Activated CD4-positive, alpha-beta T cell treated with anti-CD3 and anti-CD28 coated beads, Interleukin-2, Interleukin-4, amounts not matched to agents 100 ng/mL and 50 ng/mL, durations not matched to agents 16 hours and 8 hours (primary cell): ENCODE results near the gene PKIG.

ENCODE experiments used
- DNase-seq: peaks from one replicate; pipeline ENCODE4 v3.0.0-alpha.2; 2020; ENCODE audit warnings: low spot score

PKIG gene

GRCh38 chr20:44596876-44597275 is 14.5 kb downstream of the PKIG start:
- DNase-seq: no peak

DNA sequence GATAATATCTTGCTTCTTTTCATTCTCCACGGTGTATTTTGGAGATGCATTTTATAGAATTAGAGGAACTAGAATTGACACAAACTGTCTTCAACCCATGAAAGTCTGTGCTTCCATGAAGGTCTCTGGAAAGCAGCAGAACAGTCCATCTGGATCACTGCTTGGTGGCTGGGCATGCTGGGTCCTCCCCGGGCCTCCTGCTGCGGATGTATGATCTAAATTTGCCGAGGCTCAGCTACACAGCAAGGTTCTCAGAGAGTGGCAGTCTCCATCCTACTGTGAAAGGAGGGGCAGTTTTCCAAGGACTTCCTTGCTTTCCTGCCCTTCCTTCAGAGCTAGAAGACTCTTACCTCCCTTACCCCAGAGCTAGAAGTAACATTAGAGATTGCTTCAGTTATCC is 15.1 kb downstream of the PKIG start:
- DNase-seq: no peak

DNA sequence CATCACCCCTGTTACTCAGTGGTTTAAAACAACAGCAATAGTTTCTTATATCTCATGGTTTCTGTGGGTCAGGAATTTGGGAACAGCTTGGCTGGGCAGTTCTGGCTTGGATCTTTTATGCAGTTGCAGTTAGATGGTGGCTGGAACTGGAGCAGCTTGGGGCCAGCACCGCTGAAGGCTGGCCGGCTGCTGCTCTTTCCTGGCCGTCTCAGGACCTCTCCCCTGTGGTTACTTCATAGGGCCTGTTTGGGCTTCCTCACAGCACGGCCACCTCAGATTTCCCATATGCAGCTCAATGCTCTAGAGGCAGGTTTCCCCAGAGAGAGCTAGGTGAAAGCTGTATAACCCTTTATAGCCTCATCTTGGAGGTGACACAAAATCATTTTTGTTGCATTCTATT is 15.6 kb downstream of the PKIG start:
- no peak for DNase-seq

DNA sequence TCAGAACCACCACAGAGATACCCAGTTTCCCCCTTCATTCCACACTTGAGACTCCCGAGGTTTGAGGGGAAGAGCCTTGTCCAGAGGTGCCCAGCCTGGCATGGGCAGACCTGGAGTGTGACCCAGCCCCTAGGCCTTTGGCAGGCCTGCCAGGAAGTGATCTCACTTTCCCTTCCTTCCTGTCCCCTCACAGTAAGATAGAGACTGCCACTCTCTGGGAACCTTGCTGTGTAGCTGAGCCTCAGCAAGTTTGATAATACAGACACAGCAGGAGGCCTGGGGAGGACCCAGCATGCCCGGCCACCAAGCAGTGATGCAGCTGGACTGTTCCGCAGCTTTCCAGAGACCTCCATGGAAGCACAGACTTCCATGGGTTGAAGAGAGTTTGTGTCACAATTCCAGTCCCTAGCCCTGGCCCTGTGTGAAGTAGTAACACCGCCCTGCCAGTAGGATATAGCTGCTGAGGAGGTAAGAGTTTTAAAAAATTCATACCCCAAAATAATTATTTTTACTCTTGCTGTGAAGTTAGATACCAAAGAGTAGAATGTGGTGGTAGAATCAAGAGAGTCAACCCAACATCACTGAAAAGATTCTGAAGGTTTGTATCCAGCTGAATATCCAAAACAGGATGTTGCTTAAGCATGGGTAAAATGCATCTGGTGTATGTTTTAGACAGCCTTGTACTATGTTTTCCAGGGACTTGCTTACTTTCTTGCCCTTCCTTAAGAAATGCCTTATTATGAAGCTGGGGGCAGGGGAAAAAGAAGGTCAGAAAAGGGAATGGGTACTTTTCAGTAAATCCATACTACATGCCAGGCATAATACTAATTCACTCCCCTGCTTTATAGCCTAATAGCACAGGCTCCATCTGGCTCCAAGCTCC is 16.3 kb downstream of the PKIG start:
- DNase-seq: peak; percentile 26

DNA sequence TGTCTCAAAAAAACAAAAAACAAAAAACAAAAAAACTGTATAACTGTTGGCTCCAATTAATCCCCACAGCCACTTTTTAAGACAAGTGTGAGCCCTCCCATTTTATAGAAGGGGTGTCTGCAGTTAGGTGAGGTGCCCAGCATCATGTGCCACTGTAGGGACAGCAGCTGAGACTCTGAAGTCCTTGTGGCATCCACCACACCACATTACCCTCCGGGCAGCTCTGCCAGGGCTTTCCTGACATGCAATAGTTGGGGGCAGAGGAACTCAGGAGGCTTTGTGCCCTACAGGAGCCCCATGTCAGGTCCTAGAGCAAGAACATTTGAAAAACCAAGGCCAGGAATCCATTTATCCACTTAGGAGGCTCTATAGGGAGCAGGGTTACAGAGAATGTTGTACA is 17.3 kb downstream of the PKIG start:
- no peak for DNase-seq

GRCh38 chr20:44600301-44600700 is 17.9 kb downstream of the PKIG start:
- DNase-seq: no peak

GRCh38 chr20:44600758-44601201 is 18.4 kb downstream of the PKIG start:
- no peak for DNase-seq

DNA sequence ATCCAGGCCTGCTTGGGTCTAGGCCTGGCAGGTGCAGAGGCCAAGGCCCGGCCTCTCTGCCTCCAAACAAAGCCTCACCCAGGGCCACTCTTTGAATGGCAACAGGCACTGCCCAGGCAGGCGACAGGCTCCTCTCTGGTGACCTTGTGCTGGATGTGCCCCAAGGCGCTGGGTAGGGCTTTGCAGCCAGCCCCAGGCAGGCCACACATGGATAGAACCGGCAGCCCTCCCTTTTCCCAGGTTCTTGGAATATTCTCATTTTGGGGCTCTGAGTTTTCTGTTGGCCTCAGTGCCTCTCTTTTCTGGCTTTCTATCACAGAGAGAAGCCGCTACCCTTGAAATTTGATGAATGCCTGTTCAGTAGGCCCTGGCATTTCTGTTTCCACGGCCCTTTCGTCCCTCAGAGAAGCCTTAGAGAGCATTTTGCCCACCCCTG is 18.9 kb downstream of the PKIG start:
- DNase-seq: no peak

- DNase-seq: no peak
Measured at GRCh38 chr20:44601801-44602204, 19.4 kb downstream of the PKIG start.

DNA sequence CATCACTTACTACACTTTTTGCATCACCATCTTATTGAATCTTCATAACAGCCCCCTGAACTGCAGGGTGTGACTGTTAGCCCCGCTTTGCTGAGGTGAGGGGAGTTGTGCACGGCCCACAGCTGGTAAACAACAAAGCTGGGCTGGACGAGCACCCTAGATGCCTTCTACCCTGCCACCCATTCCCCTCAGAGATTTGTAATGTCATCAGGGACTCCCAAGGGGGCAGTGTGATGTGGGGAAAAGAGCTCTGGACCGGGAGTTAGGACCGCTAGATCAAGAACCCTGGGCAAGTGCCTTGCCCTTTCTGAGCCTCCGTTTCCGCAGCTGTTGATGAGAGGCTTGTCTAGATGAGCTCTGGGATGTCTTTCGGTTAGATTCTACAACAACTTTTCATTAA is 20.9 kb downstream of the PKIG start:
- no peak for DNase-seq

GRCh38 chr20:44606725-44607441 is 24.5 kb downstream of the PKIG start:
- no peak for DNase-seq

GRCh38 chr20:44609006-44609515 is 26.7 kb downstream of the PKIG start:
- DNase-seq: no peak

- DNase-seq: peak; percentile 77
Measured at GRCh38 chr20:44609516-44610312, 27.3 kb downstream of the PKIG start.

GRCh38 chr20:44610313-44610962 is 28.1 kb downstream of the PKIG start:
- no peak for DNase-seq

DNA sequence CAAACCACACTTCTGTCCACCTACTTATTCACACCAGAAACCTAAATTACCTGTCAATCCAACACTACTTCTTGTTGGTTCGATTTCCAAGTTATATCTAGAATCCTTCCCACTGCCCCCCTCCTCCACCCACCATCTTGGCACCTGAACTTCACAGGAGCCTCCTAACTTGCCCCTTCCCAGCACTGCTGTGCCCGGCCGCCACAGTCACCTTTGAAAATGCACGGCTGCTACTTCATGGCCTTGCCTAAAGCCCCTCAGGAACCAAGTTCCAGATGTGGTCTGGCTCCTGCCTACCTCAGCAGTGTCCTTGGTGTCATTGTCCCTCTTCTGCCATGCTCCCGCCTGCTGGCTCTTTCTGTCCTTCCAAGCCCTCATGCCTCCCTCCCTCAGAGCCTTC is 31.2 kb downstream of the PKIG start:
- no peak for DNase-seq

DNA sequence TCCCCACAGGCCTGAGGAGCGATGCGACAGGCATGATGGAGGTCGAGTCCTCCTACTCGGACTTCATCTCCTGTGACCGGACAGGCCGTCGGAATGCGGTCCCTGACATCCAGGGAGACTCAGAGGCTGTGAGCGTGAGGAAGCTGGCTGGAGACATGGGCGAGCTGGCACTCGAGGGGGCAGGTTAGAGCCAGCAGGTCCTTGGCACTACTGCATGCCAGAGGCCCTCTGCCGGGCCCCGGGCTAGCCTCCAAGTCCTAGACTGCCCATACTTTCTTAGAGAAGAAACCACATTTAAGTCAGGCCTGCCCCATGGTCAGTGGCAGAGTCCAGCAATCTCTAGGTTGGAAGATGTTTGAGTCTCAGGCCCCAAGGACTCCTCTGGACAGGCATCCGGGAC is 32.1 kb downstream of the PKIG start:
- DNase-seq: no peak

- no peak for DNase-seq
Measured at GRCh38 chr20:44615169-44615791, 32.9 kb downstream of the PKIG start.

GRCh38 chr20:44615876-44616603 is 33.7 kb downstream of the PKIG start:
- DNase-seq: no peak

DNA sequence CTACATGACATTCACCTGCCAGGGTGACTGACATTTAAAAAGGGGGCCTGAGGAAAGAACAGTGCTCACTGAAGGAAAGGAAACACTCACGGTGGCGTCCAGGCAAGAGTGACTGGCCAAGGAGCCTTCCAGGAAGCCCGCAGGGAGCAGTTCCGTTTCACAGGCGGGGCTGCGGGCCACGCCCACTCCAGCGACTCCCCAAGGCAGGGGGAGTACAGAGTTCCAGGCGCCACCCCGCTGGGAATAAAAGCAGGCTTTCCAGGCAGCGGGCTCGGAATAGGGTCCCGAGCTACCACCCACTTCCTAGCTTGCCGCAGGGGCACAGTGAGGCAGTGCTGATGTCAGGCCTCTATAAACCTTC is 34.2 kb downstream of the PKIG start:
- DNase-seq: no peak

DNA sequence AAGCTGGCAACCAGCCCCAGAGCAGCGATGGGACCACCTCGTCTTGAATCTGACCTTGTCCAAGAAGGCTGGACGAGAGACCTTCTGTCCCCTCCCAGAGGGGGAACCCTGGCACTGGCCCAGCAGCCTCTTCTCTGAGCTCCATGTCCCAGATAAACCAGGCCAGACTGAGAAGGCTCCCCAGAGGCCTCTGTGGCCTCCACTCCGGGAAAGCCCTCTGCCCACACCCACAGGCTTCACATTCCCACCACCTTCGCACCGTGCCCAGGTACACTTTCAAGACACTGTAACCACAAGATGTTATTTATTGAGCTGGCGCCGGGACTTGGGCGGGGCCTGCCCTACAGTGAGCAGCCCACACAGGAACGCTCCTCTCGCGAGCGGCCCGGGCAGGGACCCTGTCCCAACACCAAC is 35.9 kb downstream of the PKIG start:
- peak; percentile 12 for DNase-seq

DNA sequence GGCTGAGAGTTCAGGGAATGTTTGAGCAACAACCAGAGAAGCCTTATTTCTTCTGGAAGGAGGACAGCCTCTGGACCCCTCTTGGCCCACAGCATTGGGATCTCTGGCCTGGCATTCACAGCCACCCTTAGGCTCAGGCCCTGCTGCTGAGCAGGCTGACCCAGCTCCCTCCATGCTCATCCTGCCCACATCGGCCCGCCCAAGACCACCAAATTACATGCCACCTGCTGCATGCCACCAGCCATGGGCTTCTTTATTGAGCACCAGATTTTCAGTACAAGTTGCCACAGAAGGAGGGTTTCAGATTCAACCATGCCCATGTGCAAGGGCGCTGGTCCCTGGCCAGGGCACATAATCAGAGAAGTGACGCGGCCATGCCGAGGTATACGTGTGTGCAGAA is 36.9 kb downstream of the PKIG start:
- DNase-seq: no peak
